Right hindlimb (tissue), 1 donor: ENCODE data around the gene ZNF835.
"Not testable (repeated sequence)": the region's sequence is repeated elsewhere in the genome, so short reads cannot be mapped to it uniquely, and the experiment has no call there.

ENCODE experiments used
- DNase-seq: peaks from one replicate; pipeline ENCODE4 v3.0.0-alpha.2; 2018

The ZNF835 gene

DNA sequence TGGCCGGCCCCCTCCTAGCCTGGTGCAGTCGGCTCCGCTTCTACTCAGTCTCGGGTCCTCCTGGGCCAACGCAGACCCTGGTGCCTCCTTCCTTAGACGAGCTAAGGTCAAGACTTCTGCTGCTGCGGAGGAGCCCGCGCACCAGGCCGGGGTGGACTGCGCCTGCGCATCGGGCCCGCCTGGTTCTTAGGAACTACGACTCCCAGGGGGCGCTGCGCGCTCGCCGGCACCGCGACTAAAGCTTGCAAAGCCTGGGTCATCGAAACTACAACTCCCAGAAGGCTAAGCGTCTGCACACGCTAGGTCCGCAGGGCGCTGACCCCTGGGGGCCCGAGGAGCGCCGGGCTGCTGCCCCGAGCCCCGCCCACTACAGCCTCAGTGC, at the start of gene ZNF835:
Gene ZNF835 (minus strand): TSS at position 145 of the 382 bp plus-strand sequence. CDS start 6,559 bp downstream, outside the sequence.
- DNase-seq: peak; percentile 93

DNA sequence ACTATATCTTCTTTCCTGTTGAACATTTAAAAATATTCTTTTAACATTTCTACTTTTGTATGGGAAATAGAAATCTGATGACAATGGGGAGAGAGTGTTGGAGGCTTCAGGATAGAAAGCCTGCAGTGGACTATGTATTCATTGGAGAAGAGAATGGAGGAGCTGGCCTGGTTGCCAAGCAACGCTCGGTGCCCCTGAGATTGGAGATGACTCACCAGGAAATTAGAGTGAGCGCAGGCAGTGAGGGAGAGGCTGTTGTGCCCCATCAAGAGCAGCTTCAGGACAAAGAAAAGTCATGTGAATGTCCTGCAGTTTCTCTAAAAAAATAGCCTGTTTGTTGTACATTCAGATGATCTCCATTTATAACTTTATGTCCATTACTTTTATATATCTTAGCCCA, 48.7 kb upstream of the ZNF835 start:
- DNase-seq: no peak

GRCh38 chr19:56718231-56718630, 46.7 kb upstream of the ZNF835 start:
- no peak for DNase-seq

GRCh38 chr19:56712611-56713276, 41.2 kb upstream of the ZNF835 start:
- peak; percentile 59 for DNase-seq

GRCh38 chr19:56710437-56710836, 38.9 kb upstream of the ZNF835 start:
- no peak for DNase-seq

- no peak for DNase-seq
These were observed 36.3 kb upstream of the ZNF835 start for GRCh38 chr19:56707821-56708220.

GRCh38 chr19:56705939-56706338, 34.4 kb upstream of the ZNF835 start:
- DNase-seq: no peak

- no peak for DNase-seq
These were observed 30.3 kb upstream of the ZNF835 start for GRCh38 chr19:56701895-56702294.

DNA sequence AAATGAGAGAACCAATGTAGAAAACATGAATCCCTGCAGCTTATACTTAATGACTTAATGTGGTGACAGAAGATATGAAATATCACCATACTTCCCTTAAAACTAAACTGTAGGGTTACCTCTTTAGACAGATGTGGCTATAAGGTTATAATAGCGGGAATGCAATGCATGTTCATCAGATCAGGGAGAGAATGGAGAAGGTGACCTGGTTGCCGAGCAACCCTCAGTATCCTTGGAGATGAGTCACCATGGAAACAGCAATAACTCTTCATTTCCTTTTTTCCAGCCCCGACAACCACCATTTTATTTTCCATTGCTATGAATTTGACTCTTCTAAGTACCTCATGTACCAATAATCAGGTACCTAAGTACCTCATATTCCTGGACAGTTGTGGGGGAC, 28.0 kb upstream of the ZNF835 start:
- no peak for DNase-seq

GRCh38 chr19:56692206-56692895, 20.8 kb upstream of the ZNF835 start:
- no peak for DNase-seq

GRCh38 chr19:56690670-56691069, 19.1 kb upstream of the ZNF835 start:
- no peak for DNase-seq

- no peak for DNase-seq
These were observed 17.6 kb upstream of the ZNF835 start for GRCh38 chr19:56689198-56689597.

- DNase-seq: no peak
These were observed 15.5 kb upstream of the ZNF835 start for GRCh38 chr19:56687031-56687430.

GRCh38 chr19:56683116-56683515, 11.6 kb upstream of the ZNF835 start:
- DNase-seq: no peak

DNA sequence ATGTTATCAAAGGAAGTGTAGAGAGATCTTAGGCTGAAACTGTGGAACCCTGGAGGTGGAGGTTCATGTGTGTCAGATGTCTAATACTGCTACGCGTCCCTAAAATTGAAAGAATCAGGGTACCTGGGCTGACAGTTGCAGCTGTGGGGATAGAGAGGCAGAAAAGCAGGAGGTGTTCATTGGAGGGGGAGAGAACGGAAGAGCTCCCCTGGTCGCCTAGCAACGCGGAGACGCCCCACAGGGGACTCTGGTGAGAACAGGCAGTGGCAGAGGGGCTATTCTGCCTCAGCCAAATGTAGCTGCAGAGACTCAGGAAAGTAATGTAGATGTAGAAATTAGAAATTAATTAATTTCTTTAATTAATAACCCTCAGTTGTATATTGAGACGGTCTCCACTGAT, 10.1 kb upstream of the ZNF835 start:
- no peak for DNase-seq

GRCh38 chr19:56678205-56678604, 6.6 kb upstream of the ZNF835 start:
- no peak for DNase-seq

DNA sequence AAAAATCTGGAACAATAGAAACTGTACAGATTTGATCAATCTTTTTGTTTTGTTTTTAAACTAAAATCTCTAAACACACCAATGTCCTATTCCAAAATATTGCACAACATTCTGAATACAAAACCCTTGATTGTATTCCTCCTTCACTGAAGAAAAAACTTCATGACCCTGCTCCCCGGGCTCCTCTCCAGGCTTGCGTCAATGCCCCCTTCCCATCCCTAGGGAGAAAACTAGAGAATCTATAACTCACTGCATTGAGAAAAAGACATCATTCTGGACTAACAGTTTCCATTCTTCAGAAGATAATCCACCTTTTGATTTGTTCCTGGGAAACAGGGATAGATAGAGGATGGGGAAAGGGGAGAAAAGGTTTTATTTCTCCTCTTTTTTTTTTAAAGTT, 1.1 kb upstream of the ZNF835 start:
- not testable (repeated sequence) for DNase-seq

DNA sequence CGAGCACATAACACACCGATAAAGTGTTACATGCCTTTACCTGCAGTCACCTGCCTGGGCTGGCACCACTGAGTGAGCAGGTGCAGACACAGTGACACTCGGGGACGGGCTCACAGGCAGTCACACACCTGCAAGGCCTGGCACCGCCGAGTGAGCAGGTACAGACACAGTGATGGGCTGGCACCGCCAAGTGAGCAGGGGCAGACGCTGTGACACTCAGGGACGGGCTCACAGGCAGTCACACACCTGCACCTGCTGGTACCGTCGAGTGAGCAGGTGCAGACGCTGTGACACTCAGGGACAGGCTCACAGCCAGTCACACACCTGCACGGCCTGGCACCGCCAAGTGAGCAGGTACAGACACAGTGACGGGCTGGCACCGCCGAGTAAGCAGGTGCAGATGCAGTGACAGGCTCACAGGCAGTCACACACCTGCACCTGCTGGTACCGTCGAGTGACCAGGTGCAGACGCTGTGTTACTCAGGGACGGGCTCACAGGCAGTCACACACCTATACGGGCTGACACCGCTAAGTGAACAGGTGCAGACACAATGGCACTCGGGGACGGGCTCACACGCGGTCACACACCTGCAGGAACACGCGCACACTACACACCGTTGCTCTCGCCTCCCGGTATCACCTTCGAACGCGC, 470 bp downstream of the ZNF835 start:
- peak; percentile 22 for DNase-seq

GRCh38 chr19:56670401-56670960, 1.1 kb downstream of the ZNF835 start:
- no peak for DNase-seq

DNA sequence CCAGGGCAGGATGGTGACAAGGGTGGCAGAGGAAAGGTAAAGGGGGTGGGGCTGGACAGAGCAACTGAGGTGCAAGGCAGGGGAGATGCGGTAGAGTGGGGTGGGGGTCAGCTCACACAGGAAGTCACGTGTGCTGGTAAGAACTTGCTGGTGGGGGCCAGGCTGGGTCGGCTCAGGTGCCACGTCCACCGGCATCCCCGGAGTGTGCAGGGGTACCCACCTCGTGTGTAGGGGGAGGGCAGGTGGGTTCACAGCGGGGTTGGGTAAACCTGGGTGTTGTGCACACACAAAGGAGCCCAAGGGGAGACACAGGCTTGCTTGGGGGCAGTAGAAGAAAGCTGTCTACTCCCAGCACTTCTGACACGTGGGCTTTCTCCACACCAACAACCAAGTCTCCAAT, 2.9 kb downstream of the ZNF835 start:
- DNase-seq: no peak

DNA sequence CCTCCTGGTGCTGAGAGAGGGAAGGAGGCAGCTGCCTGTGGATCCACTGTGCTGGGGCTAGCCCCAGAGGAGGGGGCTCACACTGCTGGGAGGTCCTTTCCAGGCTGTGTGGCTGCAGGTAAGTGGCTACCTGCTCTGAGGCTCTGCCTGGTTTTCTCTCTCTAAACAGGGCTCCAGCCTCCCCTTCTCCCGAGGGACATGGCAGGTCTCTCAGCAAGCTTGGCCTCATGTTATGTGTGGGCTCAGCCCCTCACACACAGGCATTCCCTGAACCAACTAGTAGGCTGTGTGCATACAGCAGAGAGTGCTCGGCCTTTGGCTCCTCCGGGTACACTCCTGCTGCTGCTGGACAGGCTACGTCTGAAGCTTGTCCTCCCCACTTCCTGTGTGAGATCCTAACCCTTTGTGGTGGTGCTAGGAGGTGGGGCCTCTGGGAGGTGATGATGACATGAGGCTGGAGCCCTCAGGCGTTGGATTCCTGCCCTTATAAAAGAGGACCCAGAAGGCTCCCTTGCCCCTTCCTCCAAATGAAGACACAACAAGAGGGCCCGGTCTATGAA, 4.2 kb downstream of the ZNF835 start:
- DNase-seq: no peak

- DNase-seq: no peak
These were observed 7.0 kb downstream of the ZNF835 start for GRCh38 chr19:56664511-56664910.

GRCh38 chr19:56663931-56664500, 7.5 kb downstream of the ZNF835 start:
- no peak for DNase-seq
